OCI-LY3 (cell line): ENCODE measurements around the gene AGO3.

Experiments used
- EZH2phosphoT487 ChIP-seq: fragments of 200-600 bp; shearing (Covaris generic); IDR thresholded peaks from 2 replicates; pipeline ENCODE4 v1.6.1; 2018; ENCODE audit warnings: antibody characterized with exemption, mixed run types, low read depth
- TF ChIP-seq, protein P1 (sequence below): fragments of 200-600, 300-600 bp; sonication (generic); IDR thresholded peaks from 2 replicates; pipeline ENCODE4 v1.5.1; 2014; ENCODE audit warnings: antibody characterized with exemption, low read length, low read depth

GRCh38 chr1:36007741-36008140, 76.8 kb downstream of the AGO3 start:
- TF ChIP-seq, protein P1, sequence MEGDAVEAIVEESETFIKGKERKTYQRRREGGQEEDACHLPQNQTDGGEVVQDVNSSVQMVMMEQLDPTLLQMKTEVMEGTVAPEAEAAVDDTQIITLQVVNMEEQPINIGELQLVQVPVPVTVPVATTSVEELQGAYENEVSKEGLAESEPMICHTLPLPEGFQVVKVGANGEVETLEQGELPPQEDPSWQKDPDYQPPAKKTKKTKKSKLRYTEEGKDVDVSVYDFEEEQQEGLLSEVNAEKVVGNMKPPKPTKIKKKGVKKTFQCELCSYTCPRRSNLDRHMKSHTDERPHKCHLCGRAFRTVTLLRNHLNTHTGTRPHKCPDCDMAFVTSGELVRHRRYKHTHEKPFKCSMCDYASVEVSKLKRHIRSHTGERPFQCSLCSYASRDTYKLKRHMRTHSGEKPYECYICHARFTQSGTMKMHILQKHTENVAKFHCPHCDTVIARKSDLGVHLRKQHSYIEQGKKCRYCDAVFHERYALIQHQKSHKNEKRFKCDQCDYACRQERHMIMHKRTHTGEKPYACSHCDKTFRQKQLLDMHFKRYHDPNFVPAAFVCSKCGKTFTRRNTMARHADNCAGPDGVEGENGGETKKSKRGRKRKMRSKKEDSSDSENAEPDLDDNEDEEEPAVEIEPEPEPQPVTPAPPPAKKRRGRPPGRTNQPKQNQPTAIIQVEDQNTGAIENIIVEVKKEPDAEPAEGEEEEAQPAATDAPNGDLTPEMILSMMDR = no peak
- no peak for TF ChIP-seq EZH2phosphoT487
